Measurements from ENCODE around the gene FCRL5.

DNA sequence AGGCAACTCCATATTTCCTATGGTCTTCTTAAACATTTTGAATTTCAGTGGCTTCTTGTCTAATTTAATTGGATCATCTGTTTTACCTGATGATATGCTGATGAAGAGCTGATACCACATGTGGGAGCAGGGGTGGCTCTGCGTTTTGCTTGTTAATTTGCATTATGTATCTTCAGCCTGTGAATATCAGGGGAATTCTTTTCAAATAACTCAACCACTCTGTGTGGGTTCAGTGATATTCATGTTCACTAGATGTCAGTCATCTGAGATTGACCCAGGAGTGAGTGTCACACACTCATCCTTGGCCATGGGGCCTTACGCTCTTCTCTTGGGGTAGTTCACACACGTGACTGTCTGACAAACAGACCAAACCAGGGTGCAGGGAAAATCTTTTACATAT lies 83.0 kb downstream of the FCRL5 start:
- no peak for TF ChIP-seq POLR2AphosphoS5 (IDR thresholded peaks at IDR 0.05; ENCODE audit: low read depth, low read length)
- no peak for TF ChIP-seq POLR2A (IDR thresholded peaks at IDR 0.05; ENCODE audit: low read depth, low read length)
- no peak for TF ChIP-seq PAX5 (IDR thresholded peaks at IDR 0.05; ENCODE audit: insufficient read depth, low read length, severe bottlenecking)
- TF ChIP-seq TAF1 (IDR thresholded peaks at IDR 0.05; ENCODE audit: low read depth, low read length): no peak

Data from GM12891 (cell line).